NT2/D1 (cell line): Measurements from ENCODE around the gene ITGA4.

Source experiments
- SUZ12 ChIP-seq: IDR thresholded peaks from 2 replicates; pipeline ENCODE4 v1.6.1; 2011; ENCODE audit not compliant: insufficient read length, insufficient read depth; ENCODE audit errors: extremely low read depth
- YY1 ChIP-seq: IDR thresholded peaks from 2 replicates; pipeline ENCODE4 v1.6.1; 2011; ENCODE audit not compliant: insufficient read length, insufficient read depth
- ZNF274 ChIP-seq: IDR thresholded peaks from 2 replicates; pipeline ENCODE4 v1.6.1; 2011; ENCODE audit warnings: mild to moderate bottlenecking, low read depth, low read length

GRCh38 chr2:181575024-181575649, 118.0 kb downstream of the ITGA4 start:
- TF ChIP-seq SUZ12 (no peak), YY1 (no peak), ZNF274 (no peak)
